GM12878 (cell line): ENCODE data around the gene SEC24C.

ENCODE experiments used
- ATF7 ChIP-seq: fragments of 450-650 bp; IDR thresholded peaks from 2 replicates; pipeline ENCODE4 v1.6.1; 2016; ENCODE audit warnings: low read depth, mild to moderate bottlenecking
- EZH2 ChIP-seq: IDR thresholded peaks from 2 replicates; pipeline ENCODE4 v1.6.1; 2012; ENCODE audit warnings: low read depth, mild to moderate bottlenecking, control low read depth, inconsistent platforms, low read length, borderline replicate concordance; ENCODE audit not compliant: control insufficient read depth
- PKNOX1 ChIP-seq: fragments of 450-650 bp; IDR thresholded peaks from 2 replicates; pipeline ENCODE4 v1.6.1; 2016; ENCODE audit warnings: mild to moderate bottlenecking
- TF ChIP-seq, protein P1 (sequence below), 3 experiments: IDR thresholded peaks in 2 of 3; conservative IDR thresholded peaks in 1 of 3; 2 replicates each; pipeline ENCODE4 v1.5.1; 2011; ENCODE audit warnings: low read depth in 3 of 3, low read length in 3 of 3, mild to moderate bottlenecking in 3 of 3, control low read depth in 2 of 3, moderate library complexity in 2 of 3, inconsistent platforms in 1 of 3, mixed read lengths in 1 of 3; ENCODE audit not compliant: control insufficient read depth in 2 of 3, insufficient read depth in 1 of 3; ENCODE audit errors: extremely low read depth in 1 of 3
- TF ChIP-seq, protein P2 (sequence below): IDR thresholded peaks from 2 replicates; pipeline ENCODE4 v1.6.1; 2012; ENCODE audit warnings: low read depth, low read length, improper control_type of control experiment

GRCh38 chr10:73814276-73814895, 70.2 kb downstream of the SEC24C start:
- TF ChIP-seq EZH2 = no peak
- TF ChIP-seq, protein P1, sequence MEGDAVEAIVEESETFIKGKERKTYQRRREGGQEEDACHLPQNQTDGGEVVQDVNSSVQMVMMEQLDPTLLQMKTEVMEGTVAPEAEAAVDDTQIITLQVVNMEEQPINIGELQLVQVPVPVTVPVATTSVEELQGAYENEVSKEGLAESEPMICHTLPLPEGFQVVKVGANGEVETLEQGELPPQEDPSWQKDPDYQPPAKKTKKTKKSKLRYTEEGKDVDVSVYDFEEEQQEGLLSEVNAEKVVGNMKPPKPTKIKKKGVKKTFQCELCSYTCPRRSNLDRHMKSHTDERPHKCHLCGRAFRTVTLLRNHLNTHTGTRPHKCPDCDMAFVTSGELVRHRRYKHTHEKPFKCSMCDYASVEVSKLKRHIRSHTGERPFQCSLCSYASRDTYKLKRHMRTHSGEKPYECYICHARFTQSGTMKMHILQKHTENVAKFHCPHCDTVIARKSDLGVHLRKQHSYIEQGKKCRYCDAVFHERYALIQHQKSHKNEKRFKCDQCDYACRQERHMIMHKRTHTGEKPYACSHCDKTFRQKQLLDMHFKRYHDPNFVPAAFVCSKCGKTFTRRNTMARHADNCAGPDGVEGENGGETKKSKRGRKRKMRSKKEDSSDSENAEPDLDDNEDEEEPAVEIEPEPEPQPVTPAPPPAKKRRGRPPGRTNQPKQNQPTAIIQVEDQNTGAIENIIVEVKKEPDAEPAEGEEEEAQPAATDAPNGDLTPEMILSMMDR (IDR thresholded peaks at IDR 0.05 in 2 of 3, conservative IDR thresholded peaks at IDR 0.05 in 1 of 3; ENCODE audit: control insufficient read depth in 2 of 3, extremely low read depth in 1 of 3, insufficient read depth in 1 of 3, low read depth in 3 of 3, low read length in 3 of 3) = no peak
- no peak for TF ChIP-seq ATF7
- TF ChIP-seq PKNOX1 = no peak
- TF ChIP-seq, protein P2, sequence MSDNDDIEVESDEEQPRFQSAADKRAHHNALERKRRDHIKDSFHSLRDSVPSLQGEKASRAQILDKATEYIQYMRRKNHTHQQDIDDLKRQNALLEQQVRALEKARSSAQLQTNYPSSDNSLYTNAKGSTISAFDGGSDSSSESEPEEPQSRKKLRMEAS = no peak
